Body of pancreas (tissue), 4 donors: Measurements from ENCODE around the gene DLEC1. TPM values are rescaled to one million over a fixed set of nuclear protein-coding genes. Genes with fewer than 3 reads are reported as not detected.

Source experiments
- ATAC-seq: fragments of 150-250 bp; one replicate; pipeline ENCODE4 v1.9.1; 2016
- DNase-seq, 4 donors: peaks; one replicate each; pipeline ENCODE4 v3.0.0-alpha.2; 2019
- H3K27ac ChIP-seq, 4 donors: fragments of 200-600 bp; sonication (generic); 1 replicate in 3 of 4; 2 replicates in 1 of 4; pipeline versions ENCODE4 v1.5.1 to v1.6.1; 2016 to 2019; ENCODE audit warnings: mild to moderate bottlenecking in 1 of 4, mixed read lengths in 1 of 4, moderate library complexity in 1 of 4
- H3K27me3 ChIP-seq, 2 donors: fragments of 200-600 bp; sonication (generic); one replicate each; pipeline ENCODE4 v1.6.0; 2016; ENCODE audit warnings: mild to moderate bottlenecking in 1 of 2
- H3K36me3 ChIP-seq, 2 donors: fragments of 200-600 bp; sonication (generic); replicated peaks in 1 of 2; 2 replicates each; pipeline ENCODE4 v1.5.1; 2016; ENCODE audit warnings: low read depth in 2 of 2; ENCODE audit not compliant: insufficient read depth in 1 of 2
- H3K4me1 ChIP-seq: fragments of 200-600 bp; sonication (generic); one replicate; pipeline ENCODE4 v1.6.0; 2016
- H3K4me3 ChIP-seq, 2 donors: fragments of 200-600 bp; sonication (generic); 1 replicate in 1 of 2; 2 replicates in 1 of 2; pipeline ENCODE4 v1.5.1; 2016 to 2019
- H3K9me3 ChIP-seq, 3 donors: fragments of 200-600 bp; sonication (generic); 1 replicate in 2 of 3; 2 replicates in 1 of 3; pipeline ENCODE4 v1.5.1; 2016
- POLR2A ChIP-seq, 3 donors: fragments of 450-650 bp; IDR thresholded peaks; one replicate each; pipeline ENCODE4 v1.6.1; 2016; ENCODE audit warnings: antibody characterized with exemption in 3 of 3, mild to moderate bottlenecking in 2 of 3
- WGBS, 2 donors: methylation state at CpG; one replicate each; pipeline ENCODE4 v1.1.5; 2017; 5-methylcytosine and 5-hydroxymethylcytosine counted together
- intact Hi-C: fragments of 100-400 bp; cut with DNase I; formaldehyde crosslinking; loops from one replicate; pipeline ENCODE4 v1.15.1; 2023
- total RNA-seq, 2 donors: library from RNA; depleted of rRNA; stranded (reverse); fragments of >200 nt; gene quantifications; one replicate each; pipeline ENCODE4 v1.1.0, GENCODE V29; 2016
- TF ChIP-seq, protein P1 (sequence below), 7 experiments: fragments of 450-650 bp in 4 of 7; fragments of 200-600 bp in 3 of 7; sonication (generic) in 3 of 7; IDR thresholded peaks; one replicate each; pipeline ENCODE4 v1.5.1; 2016 to 2019; ENCODE audit warnings: antibody characterized with exemption in 7 of 7

The DLEC1 gene
- total RNA-seq, 2 donors from 2014 or later = 0.78 to 1.3 TPM

DNA sequence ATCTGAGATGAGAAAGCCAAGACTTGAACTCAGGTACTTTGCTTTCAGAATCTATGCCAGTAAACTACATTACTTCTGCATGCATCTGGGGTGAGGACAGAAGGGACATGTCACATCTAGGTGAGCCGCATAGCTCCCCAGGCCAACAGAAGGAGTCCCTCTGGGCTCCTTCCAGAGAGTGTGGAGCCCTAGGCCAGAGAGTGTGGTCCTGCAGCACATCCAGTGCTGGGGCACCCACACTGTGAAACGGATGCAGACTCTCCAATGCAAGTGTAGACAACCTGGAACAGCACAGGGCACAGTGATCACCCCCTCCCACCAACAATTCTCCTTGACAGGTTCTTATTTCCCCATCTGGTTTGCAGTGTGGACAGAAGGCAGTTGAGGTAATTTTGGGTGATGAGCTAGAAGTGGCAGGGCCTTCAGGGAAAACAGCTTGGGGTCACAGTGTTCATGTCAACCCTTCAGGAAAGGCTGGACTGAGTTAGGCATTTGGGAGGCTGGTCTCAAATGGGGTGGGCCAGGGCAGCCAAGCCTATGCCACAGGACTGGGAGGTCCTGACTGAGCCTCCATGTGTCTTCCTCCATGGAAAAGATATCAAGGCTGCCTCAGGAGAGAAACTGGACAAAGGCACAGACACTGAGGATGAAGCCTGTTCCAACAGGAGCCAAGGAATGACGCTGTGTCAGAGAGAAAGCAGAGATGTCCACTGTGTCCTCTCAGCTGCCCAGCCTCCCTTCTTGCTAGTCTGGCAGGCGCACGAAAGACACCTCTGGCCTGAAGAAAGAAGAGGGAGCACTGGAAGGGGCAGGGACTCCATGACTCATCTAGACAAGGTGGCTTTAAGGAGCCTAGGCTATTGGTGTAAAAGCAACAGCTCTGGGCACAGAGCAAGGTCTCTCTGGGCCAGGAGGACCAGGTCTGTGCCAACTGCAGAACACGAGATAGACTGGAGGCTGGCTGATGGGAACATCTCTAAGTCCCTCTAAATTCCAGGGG is 11.2 kb upstream of the DLEC1 start:
- DNase-seq (no peak), ATAC-seq (no peak)
- no peaks in the 10 kb centered on the region for H3K36me3 ChIP-seq
- H3K4me1 ChIP-seq = peaks cover 35% of the 10 kb centered on the region
- H3K4me3 ChIP-seq = no peak overlapping the region
- intact Hi-C loops = no loop called here
- no peaks in the 10 kb centered on the region for H3K27me3 ChIP-seq
- WGBS, 2 donors = 79 to 83% methylated on average over 5 to 6 of the region's 6 CpGs
- TF ChIP-seq POLR2A (IDR thresholded peaks at IDR 0.05) = no peak
- TF ChIP-seq, protein P1, sequence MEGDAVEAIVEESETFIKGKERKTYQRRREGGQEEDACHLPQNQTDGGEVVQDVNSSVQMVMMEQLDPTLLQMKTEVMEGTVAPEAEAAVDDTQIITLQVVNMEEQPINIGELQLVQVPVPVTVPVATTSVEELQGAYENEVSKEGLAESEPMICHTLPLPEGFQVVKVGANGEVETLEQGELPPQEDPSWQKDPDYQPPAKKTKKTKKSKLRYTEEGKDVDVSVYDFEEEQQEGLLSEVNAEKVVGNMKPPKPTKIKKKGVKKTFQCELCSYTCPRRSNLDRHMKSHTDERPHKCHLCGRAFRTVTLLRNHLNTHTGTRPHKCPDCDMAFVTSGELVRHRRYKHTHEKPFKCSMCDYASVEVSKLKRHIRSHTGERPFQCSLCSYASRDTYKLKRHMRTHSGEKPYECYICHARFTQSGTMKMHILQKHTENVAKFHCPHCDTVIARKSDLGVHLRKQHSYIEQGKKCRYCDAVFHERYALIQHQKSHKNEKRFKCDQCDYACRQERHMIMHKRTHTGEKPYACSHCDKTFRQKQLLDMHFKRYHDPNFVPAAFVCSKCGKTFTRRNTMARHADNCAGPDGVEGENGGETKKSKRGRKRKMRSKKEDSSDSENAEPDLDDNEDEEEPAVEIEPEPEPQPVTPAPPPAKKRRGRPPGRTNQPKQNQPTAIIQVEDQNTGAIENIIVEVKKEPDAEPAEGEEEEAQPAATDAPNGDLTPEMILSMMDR (IDR thresholded peaks at IDR 0.05) = no peak
- no peaks in the 10 kb centered on the region for H3K9me3 ChIP-seq
- no peak overlapping the region for H3K27ac ChIP-seq

DNA sequence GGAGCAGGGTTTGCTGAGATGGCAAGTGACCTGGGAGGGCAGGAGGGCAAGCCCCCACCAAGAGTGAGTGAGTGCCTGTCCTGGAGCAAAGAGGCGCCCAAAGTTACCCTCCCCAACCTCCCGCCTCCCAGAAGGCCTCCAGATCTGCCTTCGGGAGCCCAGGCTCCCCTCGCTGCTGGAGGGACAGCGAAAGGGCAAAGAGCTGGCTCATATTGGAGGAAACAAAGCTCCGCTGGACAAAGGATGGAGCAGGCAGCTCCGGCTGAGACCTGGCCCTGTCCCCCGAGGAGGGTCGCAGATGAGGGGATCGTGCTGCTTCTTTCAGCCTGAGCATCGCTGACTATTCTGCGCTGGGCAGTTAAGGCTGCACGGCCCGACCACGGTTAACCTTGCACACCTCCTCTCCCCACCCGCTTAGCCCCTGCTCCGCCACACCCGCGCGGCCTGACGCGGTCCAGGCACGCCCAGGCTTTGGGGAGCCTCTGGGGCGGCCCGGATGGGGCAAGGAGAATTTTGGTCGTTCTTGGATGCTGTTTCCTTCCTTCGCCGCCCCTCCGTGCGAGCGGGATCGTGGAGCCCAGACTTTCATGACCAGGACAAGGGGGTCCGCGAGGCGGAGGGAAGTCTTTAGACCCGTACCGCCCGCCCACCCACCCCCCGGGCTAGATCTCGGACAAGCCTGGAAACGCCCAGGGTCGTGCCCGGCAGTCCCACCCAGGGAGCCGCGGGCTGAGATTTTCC is 10.2 kb upstream of the DLEC1 start:
- no peaks in the 10 kb centered on the region for H3K9me3 ChIP-seq
- H3K27ac ChIP-seq = peak overlapping the region in 3 of 4 donors; percentile 29 to 64 (median 62)
- no peaks in the 10 kb centered on the region for H3K36me3 ChIP-seq
- WGBS, 2 donors = 39 to 54% methylated on average over 32 to 45 of the region's 45 CpGs
- DNase-seq (no peak), ATAC-seq (no peak)
- peaks cover 30% of the 10 kb centered on the region for H3K4me1 ChIP-seq
- peak overlapping the region in 1 of 2 donors; percentile 28 for H3K4me3 ChIP-seq
- H3K27me3 ChIP-seq = no peaks in the 10 kb centered on the region
- intact Hi-C loops = no loop called here
- TF ChIP-seq, protein P1 (IDR thresholded peaks at IDR 0.05) = no peak
- no peak for TF ChIP-seq POLR2A (IDR thresholded peaks at IDR 0.05)

DNA sequence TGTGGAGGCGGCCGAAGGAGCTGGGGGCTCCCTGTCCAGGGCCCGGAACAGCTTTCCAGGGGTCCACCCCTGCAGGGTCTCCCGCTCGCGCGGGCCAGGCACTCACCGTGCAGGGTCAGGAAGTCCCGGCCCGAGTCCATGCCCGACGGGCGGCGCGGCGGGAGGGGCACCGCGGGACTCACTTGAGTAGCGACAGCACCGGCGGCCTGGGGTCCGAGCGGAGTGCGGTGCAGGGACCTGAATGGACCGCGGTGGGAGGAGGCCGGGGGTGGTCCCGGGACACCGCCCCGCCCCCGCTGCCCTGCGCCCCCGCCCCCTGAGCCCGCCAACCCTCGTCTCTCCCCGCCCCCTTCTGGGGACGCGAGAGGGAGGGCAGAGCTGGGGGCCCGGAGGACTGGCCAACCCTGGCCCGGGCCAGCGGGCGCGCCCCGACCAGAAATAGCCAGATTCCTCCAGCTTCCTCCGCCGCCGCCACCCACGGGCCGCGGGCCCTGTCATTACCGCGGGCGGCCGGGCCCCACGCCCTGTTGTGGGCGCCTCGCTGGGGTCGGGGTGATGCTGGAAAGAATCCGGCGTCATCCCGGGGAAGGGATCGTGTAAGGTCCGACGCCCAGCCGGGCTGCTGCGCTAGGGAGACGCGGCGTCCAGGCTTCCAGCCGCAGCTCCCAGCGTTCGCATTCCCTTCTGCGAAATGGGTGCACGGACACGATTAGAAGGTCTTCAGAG is 9.4 kb upstream of the DLEC1 start, which contains the start of gene PLCD1:
Gene PLCD1 (minus strand): TSS at position 243 of the 726 bp plus-strand sequence. CDS start 103 bp downstream, at position 140.
- peak; percentile 10 for ATAC-seq
- intact Hi-C loops = no loop called here
- peaks cover 27% of the 10 kb centered on the region for H3K4me1 ChIP-seq
- TF ChIP-seq, protein P1 (IDR thresholded peaks at IDR 0.05) = no peak
- peak in 2 of 3 donors; percentile 55 to 57 for TF ChIP-seq POLR2A (IDR thresholded peaks at IDR 0.05)
- H3K36me3 ChIP-seq = no peaks in the 10 kb centered on the region
- H3K27me3 ChIP-seq = no peaks in the 10 kb centered on the region
- H3K4me3 ChIP-seq = peak within 1 kb of the TSS; percentile 28 to 29
- H3K9me3 ChIP-seq = no peaks in the 10 kb centered on the region
- peak within 1 kb of the TSS; percentile 49 to 64 (median 58) for H3K27ac ChIP-seq
- WGBS, 2 donors = 3 to 4% methylated on average over 20 to 59 of the region's 75 CpGs
- DNase-seq = peak; percentile 52 to 74 (median 69)

DNA sequence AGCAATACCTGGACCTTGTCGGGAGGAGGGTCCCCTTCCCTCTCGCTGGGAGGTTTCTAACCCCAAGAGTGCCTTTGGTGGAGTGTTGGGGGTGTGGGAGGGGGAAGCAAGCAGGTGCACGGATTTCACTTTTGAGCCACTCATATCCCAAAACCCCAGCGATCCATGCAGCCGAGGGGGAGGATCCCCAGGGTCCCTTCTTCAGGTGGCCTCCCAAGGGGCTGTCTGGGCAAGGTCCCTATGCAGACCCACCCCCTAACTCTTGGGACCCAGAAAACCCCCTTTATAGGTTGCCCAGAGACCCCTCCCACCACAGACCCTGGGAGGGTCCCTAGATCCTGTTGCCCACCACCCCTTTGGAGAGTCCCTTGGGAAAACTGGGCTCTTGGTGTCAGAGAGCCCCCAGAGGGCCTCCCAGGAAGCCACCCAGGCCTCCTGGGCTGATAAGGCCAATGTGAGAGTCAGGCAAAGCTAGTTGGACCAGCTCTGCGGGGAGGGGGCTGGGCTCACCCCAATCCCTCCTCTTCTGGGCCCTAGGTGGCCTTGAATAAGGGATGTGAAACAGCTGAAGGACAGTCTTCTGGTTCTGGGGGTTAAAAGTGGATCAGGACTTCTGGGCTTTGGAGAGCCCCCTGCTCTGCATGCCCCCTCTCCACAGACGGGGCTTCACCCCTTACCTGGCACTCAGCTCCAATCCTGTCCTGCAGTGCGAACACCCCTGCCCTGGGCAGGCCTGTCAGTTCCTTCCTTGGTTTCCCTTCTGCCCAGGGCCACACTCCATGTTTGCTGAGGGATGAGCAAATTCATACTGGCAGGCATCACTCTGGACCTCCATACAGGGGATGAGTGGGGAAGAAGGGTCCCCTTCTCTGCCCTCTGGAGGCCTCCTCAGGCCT is 8.6 kb upstream of the DLEC1 start:
- no peaks in the 10 kb centered on the region for H3K27me3 ChIP-seq
- intact Hi-C loops = no loop called here
- no peaks in the 10 kb centered on the region for H3K9me3 ChIP-seq
- ATAC-seq (peak; percentile 23), DNase-seq (peak in 1 of 4 donors; percentile 50)
- no peak overlapping the region for H3K4me3 ChIP-seq
- no peaks in the 10 kb centered on the region for H3K36me3 ChIP-seq
- peak overlapping the region in 3 of 4 donors; percentile 55 to 64 (median 62) for H3K27ac ChIP-seq
- peaks cover 25% of the 10 kb centered on the region for H3K4me1 ChIP-seq
- TF ChIP-seq POLR2A (IDR thresholded peaks at IDR 0.05) = no peak
- TF ChIP-seq, protein P1 (IDR thresholded peaks at IDR 0.05) = no peak
- 35 to 68% methylated on average over 3 to 8 of the region's 8 CpGs for WGBS, 2 donors
